GM12875 (cell line): ENCODE measurements around the gene PIK3C2A.
"Not testable (repeated sequence)": the region's sequence is repeated elsewhere in the genome, so short reads cannot be mapped to it uniquely, and the experiment has no call there.

Experiments used
- H3K4me3 ChIP-seq: one replicate; pipeline ENCODE4 v1.5.1; 2011; ENCODE audit warnings: low read depth, low read length, control low read depth
- CTCF ChIP-seq: IDR thresholded peaks from 2 replicates; pipeline ENCODE4 v1.5.1; 2011; ENCODE audit warnings: low read depth, mild to moderate bottlenecking, control low read depth, inconsistent platforms, low read length, moderate library complexity, borderline replicate concordance; ENCODE audit not compliant: insufficient read depth

PIK3C2A gene

GRCh38 chr11:17244046-17244445 is 36.3 kb upstream of the PIK3C2A start:
- TF ChIP-seq CTCF: no peak

GRCh38 chr11:17242954-17243353 is 35.2 kb upstream of the PIK3C2A start:
- H3K4me3 ChIP-seq: not testable (repeated sequence)

More at GRCh38 chr11:17244046-17244445, 36.3 kb upstream of the PIK3C2A start:
- H3K4me3 ChIP-seq: no peak overlapping the region

GRCh38 chr11:17240780-17241179 is 33.0 kb upstream of the PIK3C2A start:
- H3K4me3 ChIP-seq: no peak overlapping the region

GRCh38 chr11:17239927-17240326 is 32.1 kb upstream of the PIK3C2A start:
- not testable (repeated sequence) for H3K4me3 ChIP-seq

More at GRCh38 chr11:17240780-17241179, 33.0 kb upstream of the PIK3C2A start:
- TF ChIP-seq CTCF: no peak

GRCh38 chr11:17238377-17238776 is 30.6 kb upstream of the PIK3C2A start:
- no peak overlapping the region for H3K4me3 ChIP-seq
- no peak for TF ChIP-seq CTCF

- no peak overlapping the region for H3K4me3 ChIP-seq
- no peak for TF ChIP-seq CTCF
Measured at GRCh38 chr11:17233101-17233500, 25.3 kb upstream of the PIK3C2A start.

- TF ChIP-seq CTCF: no peak
Measured at GRCh38 chr11:17230867-17231851, 23.4 kb upstream of the PIK3C2A start.

GRCh38 chr11:17229481-17230152 is 21.8 kb upstream of the PIK3C2A start:
- no peak overlapping the region for H3K4me3 ChIP-seq
- no peak for TF ChIP-seq CTCF

More at GRCh38 chr11:17230867-17231851, 23.4 kb upstream of the PIK3C2A start:
- no peak overlapping the region for H3K4me3 ChIP-seq

GRCh38 chr11:17228186-17228925 is 20.6 kb upstream of the PIK3C2A start:
- H3K4me3 ChIP-seq: not testable (repeated sequence)
